Adrenal gland (tissue), 5 donors: ENCODE results near the gene PRRC2A.

Experiments
- CTCF ChIP-seq, 6 experiments: fragments of 450-650 bp in 4 of 6; fragments of 200-600 bp in 2 of 6; sonication (generic) in 1 of 6; IDR thresholded peaks; 1 replicate in 5 of 6; 2 replicates in 1 of 6; pipeline versions ENCODE4 v1.5.1 to v1.8.0; 2016 to 2021; ENCODE audit warnings: antibody characterized with exemption in 6 of 6, mild to moderate bottlenecking in 2 of 6, moderate library complexity in 1 of 6
- POLR2A ChIP-seq, 2 donors: fragments of 450-650 bp; IDR thresholded peaks; one replicate each; pipeline ENCODE4 v1.6.1; 2017; ENCODE audit warnings: antibody characterized with exemption in 2 of 2, mild to moderate bottlenecking in 2 of 2, moderate library complexity in 1 of 2
- donor health status: DM: no; HTN: no; CAD: no.

GRCh38 chr6:31659649-31660380, 39.3 kb downstream of the PRRC2A start:
- TF ChIP-seq CTCF (IDR thresholded peaks at IDR 0.05) (no peak), POLR2A (IDR thresholded peaks at IDR 0.05) (peak in 1 of 2 donors; percentile 19)
